ENCODE measurements around the gene SEC24D.

- TF ChIP-seq CTCF (IDR thresholded peaks at IDR 0.05; ENCODE audit: insufficient read depth, low read length, poor library complexity, severe bottlenecking): no peak
- no peak for TF ChIP-seq EZH2phosphoT487 (conservative IDR thresholded peaks at IDR 0.05; ENCODE audit: low read length)
Measured at GRCh38 chr4:118712872-118713271, 123.1 kb downstream of the SEC24D start.

Measured in SU-DHL-6 (cell line).